ENCODE measurements around the gene PLSCR5.

- no peak for TF ChIP-seq SREBF2 (IDR thresholded peaks at IDR 0.05; ENCODE audit: low read length)
- no peak for TF ChIP-seq POLR2AphosphoS5 (IDR thresholded peaks at IDR 0.05; ENCODE audit: low read length)
- no peak for TF ChIP-seq BMI1 (IDR thresholded peaks at IDR 0.05; ENCODE audit: borderline replicate concordance)
- TF ChIP-seq CTCF (IDR thresholded peaks at IDR 0.05 in 2 of 3, conservative IDR thresholded peaks at IDR 0.05 in 1 of 3; ENCODE audit: control insufficient read depth in 2 of 3, extremely low read depth in 1 of 3, insufficient read depth in 1 of 3, low read depth in 3 of 3, low read length in 3 of 3): no peak
Measured at GRCh38 chr3:146581951-146582467, 23.1 kb downstream of the PLSCR5 start.
